GM21723 (cell line): ENCODE data around the gene RPS6KA2.

Source experiments
- ATAC-seq: cut with Tn5 transposase; IDR thresholded peaks from one replicate; pipeline ENCODE4 v1.9.1; 2021; ENCODE audit warnings: mild to moderate bottlenecking, moderate library complexity; ENCODE audit not compliant: unreplicated experiment

Gene RPS6KA2

GRCh38 chr6:166578536-166579236 is 48.4 kb downstream of the RPS6KA2 start:
- ATAC-seq: no peak

- ATAC-seq: no peak
Observed at GRCh38 chr6:166575205-166575604, 51.8 kb downstream of the RPS6KA2 start.

GRCh38 chr6:166573511-166574216 is 53.4 kb downstream of the RPS6KA2 start:
- no peak for ATAC-seq

- ATAC-seq: no peak
Observed at GRCh38 chr6:166572370-166573261, 54.4 kb downstream of the RPS6KA2 start.

- ATAC-seq: no peak
Observed at GRCh38 chr6:166570929-166571713, 55.9 kb downstream of the RPS6KA2 start.

- ATAC-seq: no peak
Observed at GRCh38 chr6:166569206-166569605, 57.8 kb downstream of the RPS6KA2 start.

GRCh38 chr6:166567813-166568212 is 59.2 kb downstream of the RPS6KA2 start:
- no peak for ATAC-seq

GRCh38 chr6:166567107-166567506 is 59.9 kb downstream of the RPS6KA2 start:
- no peak for ATAC-seq

- ATAC-seq: no peak
Observed at GRCh38 chr6:166566026-166567011, 60.7 kb downstream of the RPS6KA2 start.

- no peak for ATAC-seq
Observed at GRCh38 chr6:166565084-166565967, 61.7 kb downstream of the RPS6KA2 start.

GRCh38 chr6:166563805-166564204 is 63.2 kb downstream of the RPS6KA2 start:
- ATAC-seq: no peak

- no peak for ATAC-seq
Observed at GRCh38 chr6:166563200-166563599, 63.9 kb downstream of the RPS6KA2 start.

- ATAC-seq: no peak
Observed at GRCh38 chr6:166562726-166563125, 64.3 kb downstream of the RPS6KA2 start.

- ATAC-seq: no peak
Observed at GRCh38 chr6:166561771-166562359, 65.2 kb downstream of the RPS6KA2 start.

- no peak for ATAC-seq
Observed at GRCh38 chr6:166560222-166560621, 66.8 kb downstream of the RPS6KA2 start.

- no peak for ATAC-seq
Observed at GRCh38 chr6:166559662-166560061, 67.4 kb downstream of the RPS6KA2 start.

GRCh38 chr6:166559211-166559610 is 67.8 kb downstream of the RPS6KA2 start:
- ATAC-seq: no peak
